ENCODE data around the gene PCNA. TPM values are rescaled to one million over a fixed set of nuclear protein-coding genes. Genes with fewer than 3 reads are reported as not detected.
A peak's percentile ranks its signal among the peaks of the same experiment; 100 is the strongest.

Gene PCNA
- total and polyA plus RNA-seq, 9 of the 15 experiments (the other 6 are each of a cell fraction or from before 2014, with no cell fraction given): 213 to 390 (median 291) TPM

GRCh38 chr20:5119435-5120184, at the start of gene PCNA (continued):
- TF ChIP-seq ZC3H8 (IDR thresholded peaks at IDR 0.05) (no peak), SP1 (CRISPR knock-in tag; IDR thresholded peaks at IDR 0.05) (peak; percentile 95), POLR2B (IDR thresholded peaks at IDR 0.05; ENCODE audit: low read depth, partially characterized antibody) (peak; percentile 96), KLF10 (CRISPR knock-in tag; IDR thresholded peaks at IDR 0.05) (no peak), CEBPG (CRISPR knock-in tag; IDR thresholded peaks at IDR 0.05) (no peak), CEBPG (tag; conservative IDR thresholded peaks at IDR 0.05 in 1 of 2, IDR thresholded peaks at IDR 0.05 in 1 of 2) (no peak), AFF1 (IDR thresholded peaks at IDR 0.05; ENCODE audit: low read depth in 1 of 2, partially characterized antibody in 2 of 2) (no peak), ZNF507 (tag; conservative IDR thresholded peaks at IDR 0.05) (no peak), ZNF696 (CRISPR knock-in tag; conservative IDR thresholded peaks at IDR 0.05) (no peak), SIRT6 (IDR thresholded peaks at IDR 0.05; ENCODE audit: low read depth, low read length) (no peak), COPS2 (conservative IDR thresholded peaks at IDR 0.05) (no peak), ZNF408 (CRISPR knock-in tag; IDR thresholded peaks at IDR 0.05; ENCODE audit: low read depth) (no peak), E2F3 (CRISPR knock-in tag; IDR thresholded peaks at IDR 0.05) (0 out of 2 replicates have a peak, but pooled peaks have one; percentile 8), ZFPM2 (CRISPR knock-in tag; IDR thresholded peaks at IDR 0.05) (no peak), MEF2D (tag; conservative IDR thresholded peaks at IDR 0.05; ENCODE audit: low read depth) (no peak), TFAP4 (CRISPR knock-in tag; IDR thresholded peaks at IDR 0.05; ENCODE audit: borderline replicate concordance) (peak; percentile 93), SMARCA5 (IDR thresholded peaks at IDR 0.05) (no peak), AFF4 (CRISPR knock-in tag; IDR thresholded peaks at IDR 0.05) (peak; percentile 96), NCOA6 (IDR thresholded peaks at IDR 0.05) (peak; percentile 76; the same call in 1 of the 2 replicates), CC2D1A (IDR thresholded peaks at IDR 0.05) (no peak), HMG20A (CRISPR knock-in tag; conservative IDR thresholded peaks at IDR 0.05) (no peak), ZNF583 (CRISPR knock-in tag; IDR thresholded peaks at IDR 0.05) (no peak)

All from K562 (cell line).